GM23338 (cell line): ENCODE measurements around the gene SRPK1. TPM values are rescaled to one million over a fixed set of nuclear protein-coding genes. Genes with fewer than 3 reads are reported as not detected.

Experiments
- ATAC-seq: fragments of 200-7000 bp; cut with Tn5 transposase; 3 replicates; pipeline ENCODE4 v1.9.1; 2020
- DNase-seq: peaks from one replicate; pipeline ENCODE4 v3.0.0-alpha.2; 2015; ENCODE audit warnings: low spot score
- H2AFZ ChIP-seq: fragments of 200-600 bp; sonication (generic); 2 replicates; pipeline ENCODE4 v1.8.0; 2016; ENCODE audit warnings: antibody characterized with exemption, mild to moderate bottlenecking, moderate library complexity
- H3F3A ChIP-seq: fragments of 200-600 bp; sonication (generic); replicated peaks from 2 replicates; pipeline ENCODE4 v1.8.0; 2017; ENCODE audit warnings: antibody characterized with exemption, mixed run types, low read depth
- H3K27ac ChIP-seq: fragments of 200-600 bp; sonication (generic); 2 replicates; pipeline ENCODE4 v1.6.1; 2016; ENCODE audit warnings: low read depth
- H3K27me3 ChIP-seq: fragments of 200-600 bp; sonication (generic); 2 replicates; pipeline ENCODE4 v1.8.0; 2016; ENCODE audit warnings: mild to moderate bottlenecking, mixed run types, moderate library complexity; ENCODE audit not compliant: insufficient read depth
- H3K36me3 ChIP-seq: fragments of 200-600 bp; sonication (generic); 2 replicates; pipeline ENCODE4 v1.8.0; 2016; ENCODE audit warnings: mild to moderate bottlenecking; ENCODE audit not compliant: insufficient read depth
- H3K4me1 ChIP-seq: fragments of 200-600 bp; sonication (generic); 2 replicates; pipeline ENCODE4 v1.8.0; 2016; ENCODE audit warnings: mild to moderate bottlenecking, moderate library complexity; ENCODE audit not compliant: insufficient read depth
- H3K4me2 ChIP-seq: fragments of 200-600 bp; sonication (generic); 2 replicates; pipeline ENCODE4 v1.7.1; 2017; ENCODE audit warnings: mixed run types
- H3K4me3 ChIP-seq: fragments of 200-600 bp; sonication (generic); 2 replicates; pipeline ENCODE4 v1.6.1; 2016; ENCODE audit warnings: mixed run types
- H3K79me2 ChIP-seq: fragments of 200-600 bp; sonication (generic); replicated peaks from 2 replicates; pipeline ENCODE4 v1.8.0; 2017; ENCODE audit warnings: mild to moderate bottlenecking; ENCODE audit not compliant: insufficient read depth
- H3K9me2 ChIP-seq: fragments of 200-600 bp; sonication (generic); 2 replicates; pipeline ENCODE4 v1.8.0; 2017; ENCODE audit not compliant: insufficient read depth
- H4K20me1 ChIP-seq: fragments of 200-600 bp; sonication (generic); replicated peaks from 2 replicates; pipeline ENCODE4 v1.8.0; 2017; ENCODE audit warnings: mild to moderate bottlenecking; ENCODE audit not compliant: insufficient read depth
- H3K27ac Mint-ChIP-seq: 2 replicates; pipeline ENCODE4 v1.8.0; 2020; ENCODE audit warnings: inconsistent platforms, mild to moderate bottlenecking, moderate library complexity, mixed read lengths
- H3K27me3 Mint-ChIP-seq: 3 replicates; pipeline ENCODE4 v1.8.0; 2022; ENCODE audit warnings: low read depth, mild to moderate bottlenecking, moderate library complexity, mixed read lengths, inconsistent platforms; ENCODE audit not compliant: insufficient read depth, poor library complexity
- H3K36me3 Mint-ChIP-seq: 3 replicates; pipeline ENCODE4 v1.8.0; 2021; ENCODE audit warnings: low read depth, mild to moderate bottlenecking, inconsistent platforms, moderate library complexity, mixed read lengths
- H3K4me1 Mint-ChIP-seq: 3 replicates; pipeline ENCODE4 v1.8.0; 2020; ENCODE audit warnings: mild to moderate bottlenecking, inconsistent platforms, mixed read lengths
- H3K4me3 Mint-ChIP-seq: 3 replicates; pipeline ENCODE4 v1.8.0; 2021; ENCODE audit warnings: moderate library complexity, mild to moderate bottlenecking, inconsistent platforms, mixed read lengths
- H3K9me3 Mint-ChIP-seq: 3 replicates; pipeline ENCODE4 v1.8.0; 2020; ENCODE audit warnings: moderate library complexity, mild to moderate bottlenecking, inconsistent platforms, mixed read lengths
- CREB1 ChIP-seq: fragments of 250-450 bp; sonication (Bioruptor Pico); IDR thresholded peaks from 2 replicates; pipeline ENCODE4 v1.5.0; 2020; ENCODE audit warnings: low read depth, mild to moderate bottlenecking, moderate library complexity
- EZH2 ChIP-seq: fragments of 200-600 bp; sonication (generic); IDR thresholded peaks from one replicate; pipeline ENCODE4 v1.8.0; 2017; ENCODE audit warnings: antibody characterized with exemption, mild to moderate bottlenecking, low read depth; ENCODE audit not compliant: unreplicated experiment
- EZH2phosphoT487 ChIP-seq: fragments of 200-600 bp; sonication (generic); IDR thresholded peaks from one replicate; pipeline ENCODE4 v1.8.1; 2018; ENCODE audit warnings: antibody characterized with exemption; ENCODE audit not compliant: unreplicated experiment
- JUNB ChIP-seq: IDR thresholded peaks from one replicate; pipeline ENCODE4 v1.6.1; 2016; ENCODE audit warnings: antibody characterized with exemption; ENCODE audit not compliant: unreplicated experiment
- NANOG ChIP-seq: IDR thresholded peaks from 2 replicates; pipeline ENCODE4 v1.6.1; 2016; ENCODE audit warnings: antibody characterized with exemption, borderline replicate concordance
- POLR2AphosphoS5 ChIP-seq: IDR thresholded peaks from 2 replicates; pipeline ENCODE4 v1.6.1; 2016; ENCODE audit warnings: antibody characterized with exemption, low read depth
- STAT1 ChIP-seq: IDR thresholded peaks from one replicate; pipeline ENCODE4 v1.6.1; 2016; ENCODE audit warnings: antibody characterized with exemption; ENCODE audit not compliant: unreplicated experiment
- ZNF114 ChIP-seq: fragments of 250-450 bp; sonication (Bioruptor Pico); IDR thresholded peaks from 2 replicates; pipeline ENCODE4 v1.5.0; 2020; ENCODE audit warnings: mild to moderate bottlenecking, moderate library complexity
- ZNF331 ChIP-seq: fragments of 250-450 bp; sonication (Bioruptor Pico); IDR thresholded peaks from 2 replicates; pipeline ENCODE4 v1.5.0; 2020; ENCODE audit warnings: low read depth, mild to moderate bottlenecking, moderate library complexity
- polyA plus RNA-seq: library from polyadenylated mRNA; unstranded; fragments of >200 nt; fragmentation: Nextera tagmentation; extraction: Ambion mirVana; gene quantifications from 2 replicates; pipeline ENCODE4 v1.2.1, GENCODE V29; 2016
- total RNA-seq: library from RNA; depleted of rRNA; stranded (reverse); fragments of >200 nt; shearing (Covaris generic); gene quantifications from 2 replicates; pipeline ENCODE4 v1.2.3, GENCODE V29; 2014
- TF ChIP-seq, protein P1 (sequence below): fragments of 250-450 bp; sonication (Bioruptor Pico); IDR thresholded peaks from 2 replicates; pipeline ENCODE4 v1.5.0; 2020; ENCODE audit warnings: mild to moderate bottlenecking, moderate library complexity
- TF ChIP-seq, protein P2 (sequence below): IDR thresholded peaks from one replicate; pipeline ENCODE4 v1.6.1; 2018; ENCODE audit warnings: antibody characterized with exemption; ENCODE audit not compliant: unreplicated experiment
- TF ChIP-seq, protein P3 (sequence below), 2 experiments: fragments of 200-600 bp in 1 of 2; sonication (generic) in 1 of 2; conservative IDR thresholded peaks; 2 replicates each; pipeline versions ENCODE4 v1.5.1 to v1.6.1; 2016 to 2017; ENCODE audit warnings: antibody characterized with exemption in 2 of 2, low read depth in 2 of 2, mild to moderate bottlenecking in 2 of 2, moderate library complexity in 1 of 2
- TF ChIP-seq, protein P4 (sequence below): IDR thresholded peaks from 2 replicates; pipeline ENCODE4 v1.6.1; 2016; ENCODE audit warnings: antibody characterized with exemption

Gene SRPK1
- total and polyA plus RNA-seq, 2 experiments from 2014 or later: 175 to 202 TPM

DNA sequence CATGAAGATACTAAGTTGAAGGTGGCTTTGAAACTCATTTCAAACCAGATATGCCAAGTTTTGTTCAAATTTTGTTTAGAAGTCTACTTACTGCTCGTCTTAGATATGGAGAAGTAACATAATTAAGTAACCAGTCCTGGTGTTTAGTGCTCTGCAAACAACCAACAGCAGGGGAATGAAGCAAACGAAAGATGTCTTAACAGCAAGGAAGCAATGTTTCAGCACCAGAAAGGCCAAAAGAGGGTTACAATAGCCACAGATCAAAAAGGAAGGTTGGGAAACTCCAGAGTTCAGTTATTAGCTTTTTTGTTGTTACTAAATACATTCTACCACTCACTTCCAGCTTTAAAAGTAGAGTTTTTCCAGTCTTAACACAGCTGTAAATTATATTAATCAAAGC, 70.7 kb downstream of the SRPK1 start:
- Histone ChIP-seq H2AFZ (no peak overlapping the region), H3F3A (no peaks in the 10 kb centered on the region), H3K4me3 (no peak overlapping the region), H3K27me3 (no peaks in the 10 kb centered on the region), H3K4me1 (no peaks in the 10 kb centered on the region), H4K20me1 (0 out of 2 replicates have a peak, but pooled peaks cover 8% of the 10 kb centered on the region), H3K27ac (no peak overlapping the region), H3K79me2 (peaks cover 12% of the 10 kb centered on the region; the same call in 1 of the 2 replicates), H3K4me2 (no peak overlapping the region), H3K36me3 (peaks cover 46% of the 10 kb centered on the region), H3K9me2 (no peaks in the 10 kb centered on the region; the same call in 1 of the 2 replicates)
- peaks cover 2% of the 10 kb centered on the region for H3K27me3 Mint-ChIP-seq
- no peak overlapping the region for H3K27ac Mint-ChIP-seq
- H3K36me3 Mint-ChIP-seq: peaks cover 93% of the 10 kb centered on the region
- DNase-seq (no peak), ATAC-seq (no peak)
- TF ChIP-seq, protein P1, sequence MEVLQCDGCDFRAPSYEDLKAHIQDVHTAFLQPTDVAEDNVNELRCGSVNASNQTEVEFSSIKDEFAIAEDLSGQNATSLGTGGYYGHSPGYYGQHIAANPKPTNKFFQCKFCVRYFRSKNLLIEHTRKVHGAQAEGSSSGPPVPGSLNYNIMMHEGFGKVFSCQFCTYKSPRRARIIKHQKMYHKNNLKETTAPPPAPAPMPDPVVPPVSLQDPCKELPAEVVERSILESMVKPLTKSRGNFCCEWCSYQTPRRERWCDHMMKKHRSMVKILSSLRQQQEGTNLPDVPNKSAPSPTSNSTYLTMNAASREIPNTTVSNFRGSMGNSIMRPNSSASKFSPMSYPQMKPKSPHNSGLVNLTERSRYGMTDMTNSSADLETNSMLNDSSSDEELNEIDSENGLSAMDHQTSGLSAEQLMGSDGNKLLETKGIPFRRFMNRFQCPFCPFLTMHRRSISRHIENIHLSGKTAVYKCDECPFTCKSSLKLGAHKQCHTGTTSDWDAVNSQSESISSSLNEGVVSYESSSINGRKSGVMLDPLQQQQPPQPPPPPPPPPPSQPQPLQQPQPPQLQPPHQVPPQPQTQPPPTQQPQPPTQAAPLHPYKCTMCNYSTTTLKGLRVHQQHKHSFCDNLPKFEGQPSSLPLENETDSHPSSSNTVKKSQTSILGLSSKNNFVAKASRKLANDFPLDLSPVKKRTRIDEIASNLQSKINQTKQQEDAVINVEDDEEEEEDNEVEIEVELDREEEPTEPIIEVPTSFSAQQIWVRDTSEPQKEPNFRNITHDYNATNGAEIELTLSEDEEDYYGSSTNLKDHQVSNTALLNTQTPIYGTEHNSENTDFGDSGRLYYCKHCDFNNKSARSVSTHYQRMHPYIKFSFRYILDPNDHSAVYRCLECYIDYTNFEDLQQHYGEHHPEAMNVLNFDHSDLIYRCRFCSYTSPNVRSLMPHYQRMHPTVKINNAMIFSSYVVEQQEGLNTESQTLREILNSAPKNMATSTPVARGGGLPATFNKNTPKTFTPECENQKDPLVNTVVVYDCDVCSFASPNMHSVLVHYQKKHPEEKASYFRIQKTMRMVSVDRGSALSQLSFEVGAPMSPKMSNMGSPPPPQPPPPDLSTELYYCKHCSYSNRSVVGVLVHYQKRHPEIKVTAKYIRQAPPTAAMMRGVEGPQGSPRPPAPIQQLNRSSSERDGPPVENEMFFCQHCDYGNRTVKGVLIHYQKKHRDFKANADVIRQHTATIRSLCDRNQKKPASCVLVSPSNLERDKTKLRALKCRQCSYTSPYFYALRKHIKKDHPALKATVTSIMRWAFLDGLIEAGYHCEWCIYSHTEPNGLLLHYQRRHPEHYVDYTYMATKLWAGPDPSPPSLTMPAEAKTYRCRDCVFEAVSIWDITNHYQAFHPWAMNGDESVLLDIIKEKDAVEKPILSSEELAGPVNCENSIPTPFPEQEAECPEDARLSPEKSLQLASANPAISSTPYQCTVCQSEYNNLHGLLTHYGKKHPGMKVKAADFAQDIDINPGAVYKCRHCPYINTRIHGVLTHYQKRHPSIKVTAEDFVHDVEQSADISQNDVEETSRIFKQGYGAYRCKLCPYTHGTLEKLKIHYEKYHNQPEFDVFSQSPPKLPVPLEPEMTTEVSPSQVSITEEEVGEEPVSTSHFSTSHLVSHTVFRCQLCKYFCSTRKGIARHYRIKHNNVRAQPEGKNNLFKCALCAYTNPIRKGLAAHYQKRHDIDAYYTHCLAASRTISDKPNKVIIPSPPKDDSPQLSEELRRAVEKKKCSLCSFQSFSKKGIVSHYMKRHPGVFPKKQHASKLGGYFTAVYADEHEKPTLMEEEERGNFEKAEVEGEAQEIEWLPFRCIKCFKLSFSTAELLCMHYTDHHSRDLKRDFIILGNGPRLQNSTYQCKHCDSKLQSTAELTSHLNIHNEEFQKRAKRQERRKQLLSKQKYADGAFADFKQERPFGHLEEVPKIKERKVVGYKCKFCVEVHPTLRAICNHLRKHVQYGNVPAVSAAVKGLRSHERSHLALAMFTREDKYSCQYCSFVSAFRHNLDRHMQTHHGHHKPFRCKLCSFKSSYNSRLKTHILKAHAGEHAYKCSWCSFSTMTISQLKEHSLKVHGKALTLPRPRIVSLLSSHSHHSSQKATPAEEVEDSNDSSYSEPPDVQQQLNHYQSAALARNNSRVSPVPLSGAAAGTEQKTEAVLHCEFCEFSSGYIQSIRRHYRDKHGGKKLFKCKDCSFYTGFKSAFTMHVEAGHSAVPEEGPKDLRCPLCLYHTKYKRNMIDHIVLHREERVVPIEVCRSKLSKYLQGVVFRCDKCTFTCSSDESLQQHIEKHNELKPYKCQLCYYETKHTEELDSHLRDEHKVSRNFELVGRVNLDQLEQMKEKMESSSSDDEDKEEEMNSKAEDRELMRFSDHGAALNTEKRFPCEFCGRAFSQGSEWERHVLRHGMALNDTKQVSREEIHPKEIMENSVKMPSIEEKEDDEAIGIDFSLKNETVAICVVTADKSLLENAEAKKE (CRISPR knock-in tag): no peak
- TF ChIP-seq EZH2phosphoT487 (no peak), JUNB (no peak), CREB1 (no peak), STAT1 (no peak), ZNF331 (CRISPR knock-in tag) (no peak), EZH2 (no peak), POLR2AphosphoS5 (no peak), ZNF114 (CRISPR knock-in tag) (no peak), NANOG (no peak)
- TF ChIP-seq, protein P2, sequence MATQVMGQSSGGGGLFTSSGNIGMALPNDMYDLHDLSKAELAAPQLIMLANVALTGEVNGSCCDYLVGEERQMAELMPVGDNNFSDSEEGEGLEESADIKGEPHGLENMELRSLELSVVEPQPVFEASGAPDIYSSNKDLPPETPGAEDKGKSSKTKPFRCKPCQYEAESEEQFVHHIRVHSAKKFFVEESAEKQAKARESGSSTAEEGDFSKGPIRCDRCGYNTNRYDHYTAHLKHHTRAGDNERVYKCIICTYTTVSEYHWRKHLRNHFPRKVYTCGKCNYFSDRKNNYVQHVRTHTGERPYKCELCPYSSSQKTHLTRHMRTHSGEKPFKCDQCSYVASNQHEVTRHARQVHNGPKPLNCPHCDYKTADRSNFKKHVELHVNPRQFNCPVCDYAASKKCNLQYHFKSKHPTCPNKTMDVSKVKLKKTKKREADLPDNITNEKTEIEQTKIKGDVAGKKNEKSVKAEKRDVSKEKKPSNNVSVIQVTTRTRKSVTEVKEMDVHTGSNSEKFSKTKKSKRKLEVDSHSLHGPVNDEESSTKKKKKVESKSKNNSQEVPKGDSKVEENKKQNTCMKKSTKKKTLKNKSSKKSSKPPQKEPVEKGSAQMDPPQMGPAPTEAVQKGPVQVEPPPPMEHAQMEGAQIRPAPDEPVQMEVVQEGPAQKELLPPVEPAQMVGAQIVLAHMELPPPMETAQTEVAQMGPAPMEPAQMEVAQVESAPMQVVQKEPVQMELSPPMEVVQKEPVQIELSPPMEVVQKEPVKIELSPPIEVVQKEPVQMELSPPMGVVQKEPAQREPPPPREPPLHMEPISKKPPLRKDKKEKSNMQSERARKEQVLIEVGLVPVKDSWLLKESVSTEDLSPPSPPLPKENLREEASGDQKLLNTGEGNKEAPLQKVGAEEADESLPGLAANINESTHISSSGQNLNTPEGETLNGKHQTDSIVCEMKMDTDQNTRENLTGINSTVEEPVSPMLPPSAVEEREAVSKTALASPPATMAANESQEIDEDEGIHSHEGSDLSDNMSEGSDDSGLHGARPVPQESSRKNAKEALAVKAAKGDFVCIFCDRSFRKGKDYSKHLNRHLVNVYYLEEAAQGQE: no peak
- TF ChIP-seq, protein P3, sequence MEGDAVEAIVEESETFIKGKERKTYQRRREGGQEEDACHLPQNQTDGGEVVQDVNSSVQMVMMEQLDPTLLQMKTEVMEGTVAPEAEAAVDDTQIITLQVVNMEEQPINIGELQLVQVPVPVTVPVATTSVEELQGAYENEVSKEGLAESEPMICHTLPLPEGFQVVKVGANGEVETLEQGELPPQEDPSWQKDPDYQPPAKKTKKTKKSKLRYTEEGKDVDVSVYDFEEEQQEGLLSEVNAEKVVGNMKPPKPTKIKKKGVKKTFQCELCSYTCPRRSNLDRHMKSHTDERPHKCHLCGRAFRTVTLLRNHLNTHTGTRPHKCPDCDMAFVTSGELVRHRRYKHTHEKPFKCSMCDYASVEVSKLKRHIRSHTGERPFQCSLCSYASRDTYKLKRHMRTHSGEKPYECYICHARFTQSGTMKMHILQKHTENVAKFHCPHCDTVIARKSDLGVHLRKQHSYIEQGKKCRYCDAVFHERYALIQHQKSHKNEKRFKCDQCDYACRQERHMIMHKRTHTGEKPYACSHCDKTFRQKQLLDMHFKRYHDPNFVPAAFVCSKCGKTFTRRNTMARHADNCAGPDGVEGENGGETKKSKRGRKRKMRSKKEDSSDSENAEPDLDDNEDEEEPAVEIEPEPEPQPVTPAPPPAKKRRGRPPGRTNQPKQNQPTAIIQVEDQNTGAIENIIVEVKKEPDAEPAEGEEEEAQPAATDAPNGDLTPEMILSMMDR (conservative IDR thresholded peaks at IDR 0.05; ENCODE audit: low read depth in 2 of 2): no peak
- TF ChIP-seq, protein P4, sequence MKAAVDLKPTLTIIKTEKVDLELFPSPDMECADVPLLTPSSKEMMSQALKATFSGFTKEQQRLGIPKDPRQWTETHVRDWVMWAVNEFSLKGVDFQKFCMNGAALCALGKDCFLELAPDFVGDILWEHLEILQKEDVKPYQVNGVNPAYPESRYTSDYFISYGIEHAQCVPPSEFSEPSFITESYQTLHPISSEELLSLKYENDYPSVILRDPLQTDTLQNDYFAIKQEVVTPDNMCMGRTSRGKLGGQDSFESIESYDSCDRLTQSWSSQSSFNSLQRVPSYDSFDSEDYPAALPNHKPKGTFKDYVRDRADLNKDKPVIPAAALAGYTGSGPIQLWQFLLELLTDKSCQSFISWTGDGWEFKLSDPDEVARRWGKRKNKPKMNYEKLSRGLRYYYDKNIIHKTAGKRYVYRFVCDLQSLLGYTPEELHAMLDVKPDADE: no peak
- H3K4me1 Mint-ChIP-seq: no peaks in the 10 kb centered on the region
- H3K4me3 Mint-ChIP-seq: no peak overlapping the region
- no peaks in the 10 kb centered on the region; the same call in 2 of the 3 replicates for H3K9me3 Mint-ChIP-seq
